DMS153 treated with DMSO at 0.1 percent for 48 hours (cell line): ENCODE measurements around the gene AGPAT2.

Experiments
- DNase-seq: peaks from one replicate; lab custom pipeline; 2025; ENCODE audit not compliant: unreplicated experiment; lab: John Stamatoyannopoulos, UW

The AGPAT2 gene

GRCh38 chr9:136675477-136676296 is 11.6 kb downstream of the AGPAT2 start:
- no peak for DNase-seq

GRCh38 chr9:136674786-136675349 is 12.4 kb downstream of the AGPAT2 start:
- DNase-seq = no peak

- DNase-seq = no peak
Measured at GRCh38 chr9:136673975-136674785, 13.1 kb downstream of the AGPAT2 start.

- DNase-seq = no peak
Measured at GRCh38 chr9:136673088-136673974, 13.9 kb downstream of the AGPAT2 start.

- no peak for DNase-seq
Measured at GRCh38 chr9:136672431-136673087, 14.7 kb downstream of the AGPAT2 start.

GRCh38 chr9:136671646-136672430 is 15.4 kb downstream of the AGPAT2 start:
- DNase-seq = no peak

GRCh38 chr9:136671254-136671614 is 16.0 kb downstream of the AGPAT2 start:
- DNase-seq = no peak

GRCh38 chr9:136670576-136671253 is 16.5 kb downstream of the AGPAT2 start:
- DNase-seq = no peak

GRCh38 chr9:136669791-136670464 is 17.3 kb downstream of the AGPAT2 start:
- no peak for DNase-seq

GRCh38 chr9:136668983-136669790 is 18.1 kb downstream of the AGPAT2 start:
- no peak for DNase-seq

GRCh38 chr9:136667940-136668760 is 19.1 kb downstream of the AGPAT2 start:
- no peak for DNase-seq

GRCh38 chr9:136667214-136667939 is 19.9 kb downstream of the AGPAT2 start:
- DNase-seq = no peak

GRCh38 chr9:136666372-136667213 is 20.7 kb downstream of the AGPAT2 start:
- no peak for DNase-seq

- DNase-seq = no peak
Measured at GRCh38 chr9:136665704-136666371, 21.4 kb downstream of the AGPAT2 start.
